Fibroblast of villous mesenchyme (primary cell): ENCODE results near the gene PARD3. TPM values are rescaled to one million over a fixed set of nuclear protein-coding genes. Genes with fewer than 3 reads are reported as not detected.

ENCODE experiments used
- DNase-seq: peaks from one replicate; pipeline ENCODE4 v3.0.0-alpha.2; 2010; ENCODE audit warnings: low read depth
- H3K4me3 ChIP-seq: 2 replicates; pipeline ENCODE4 v1.5.1; 2011; ENCODE audit warnings: low read depth, mild to moderate bottlenecking, low read length
- CTCF ChIP-seq: IDR thresholded peaks from 2 replicates; pipeline ENCODE4 v1.5.1; 2012; ENCODE audit warnings: low read depth, mild to moderate bottlenecking, low read length; ENCODE audit not compliant: insufficient read depth
- total RNA-seq: library from RNA; depleted of rRNA; stranded (reverse); fragments of >200 nt; gene quantifications from 2 replicates; pipeline ENCODE4 v1.2.3, GENCODE V29; 2012

The PARD3 gene
- total RNA-seq, 1 donor, result 44.0 TPM

GRCh38 chr10:34177445-34177844, 637.7 kb downstream of the PARD3 start:
- DNase-seq, result no peak
- H3K4me3 ChIP-seq, result no peak overlapping the region
- TF ChIP-seq CTCF, result no peak

GRCh38 chr10:34176351-34176750, 638.7 kb downstream of the PARD3 start:
- no peak overlapping the region for H3K4me3 ChIP-seq
- no peak for DNase-seq
- TF ChIP-seq CTCF, result no peak

- H3K4me3 ChIP-seq, result no peak overlapping the region
- no peak for DNase-seq
- no peak for TF ChIP-seq CTCF
These were observed 640.0 kb downstream of the PARD3 start for GRCh38 chr10:34175121-34175520.

GRCh38 chr10:34172936-34173533, 642.1 kb downstream of the PARD3 start:
- peak; percentile 84 for DNase-seq
- no peak for TF ChIP-seq CTCF
- H3K4me3 ChIP-seq, result no peak overlapping the region

GRCh38 chr10:34171957-34172527, 643.1 kb downstream of the PARD3 start:
- H3K4me3 ChIP-seq, result no peak overlapping the region
- DNase-seq, result peak; percentile 89
- TF ChIP-seq CTCF, result no peak

- H3K4me3 ChIP-seq, result no peak overlapping the region
- no peak for DNase-seq
- TF ChIP-seq CTCF, result no peak
These were observed 645.4 kb downstream of the PARD3 start for GRCh38 chr10:34169677-34170076.

- TF ChIP-seq CTCF, result no peak
- DNase-seq, result no peak
These were observed 646.0 kb downstream of the PARD3 start for GRCh38 chr10:34169131-34169530.

More at GRCh38 chr10:34169131-34169530, 646.0 kb downstream of the PARD3 start:
- H3K4me3 ChIP-seq, result no peak overlapping the region
